Coronary artery (tissue), 2 donors: ENCODE measurements around the gene RNF115.
A peak's percentile ranks its signal among the peaks of the same experiment; 100 is the strongest.

ENCODE experiments used
- DNase-seq: peaks from one replicate; pipeline ENCODE4 v3.0.0-alpha.2; 2017; ENCODE audit warnings: low spot score
- H3K27ac ChIP-seq, 2 donors: fragments of 200-600 bp; sonication (generic); one replicate each; pipeline ENCODE4 v1.5.1; 2016 to 2019
- H3K4me3 ChIP-seq: fragments of 200-600 bp; sonication (generic); 2 replicates; pipeline ENCODE4 v1.5.1; 2016; ENCODE audit warnings: mild to moderate bottlenecking, moderate library complexity
- TF ChIP-seq, protein P1 (sequence below): fragments of 200-600 bp; sonication (generic); IDR thresholded peaks from one replicate; pipeline ENCODE4 v1.5.1; 2019; ENCODE audit warnings: antibody characterized with exemption

Gene RNF115

DNA sequence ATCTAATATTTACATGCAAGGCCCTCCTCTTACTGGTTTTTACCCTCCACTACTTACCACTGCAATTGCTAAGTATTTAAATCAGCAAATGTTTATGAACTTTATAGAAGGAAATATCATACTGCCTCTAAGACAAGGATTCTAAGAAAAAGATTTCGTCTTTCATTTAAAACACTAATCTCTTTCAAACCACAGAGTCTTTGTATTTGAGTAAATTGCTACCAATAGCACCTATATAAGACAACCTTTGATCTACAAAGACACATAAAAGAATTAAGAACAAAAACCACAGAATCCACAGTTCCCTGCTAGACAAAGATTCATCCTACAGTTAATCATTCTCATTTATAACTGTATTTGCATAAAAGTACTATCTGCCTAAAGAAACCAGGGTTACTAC, 37.6 kb downstream of the RNF115 start:
- H3K27ac ChIP-seq, result no peak overlapping the region

DNA sequence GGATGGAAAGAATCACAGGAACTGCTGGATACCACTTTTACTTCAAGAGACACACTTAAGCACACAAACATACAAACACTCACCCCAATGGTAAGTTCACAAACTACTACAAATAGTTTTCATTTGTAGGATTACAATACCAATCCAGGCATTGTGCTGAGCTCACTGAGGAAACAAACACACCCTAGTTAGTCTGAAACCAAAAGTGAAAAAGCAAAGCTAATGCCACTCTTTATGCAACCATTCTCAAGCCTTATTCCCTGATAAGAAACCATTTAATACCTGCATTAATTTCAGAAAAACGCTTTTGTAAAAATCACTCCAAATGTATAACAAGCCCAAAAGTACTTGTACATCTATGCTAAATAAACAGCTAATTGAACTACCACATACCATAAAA, 38.3 kb downstream of the RNF115 start:
- TF ChIP-seq, protein P1, sequence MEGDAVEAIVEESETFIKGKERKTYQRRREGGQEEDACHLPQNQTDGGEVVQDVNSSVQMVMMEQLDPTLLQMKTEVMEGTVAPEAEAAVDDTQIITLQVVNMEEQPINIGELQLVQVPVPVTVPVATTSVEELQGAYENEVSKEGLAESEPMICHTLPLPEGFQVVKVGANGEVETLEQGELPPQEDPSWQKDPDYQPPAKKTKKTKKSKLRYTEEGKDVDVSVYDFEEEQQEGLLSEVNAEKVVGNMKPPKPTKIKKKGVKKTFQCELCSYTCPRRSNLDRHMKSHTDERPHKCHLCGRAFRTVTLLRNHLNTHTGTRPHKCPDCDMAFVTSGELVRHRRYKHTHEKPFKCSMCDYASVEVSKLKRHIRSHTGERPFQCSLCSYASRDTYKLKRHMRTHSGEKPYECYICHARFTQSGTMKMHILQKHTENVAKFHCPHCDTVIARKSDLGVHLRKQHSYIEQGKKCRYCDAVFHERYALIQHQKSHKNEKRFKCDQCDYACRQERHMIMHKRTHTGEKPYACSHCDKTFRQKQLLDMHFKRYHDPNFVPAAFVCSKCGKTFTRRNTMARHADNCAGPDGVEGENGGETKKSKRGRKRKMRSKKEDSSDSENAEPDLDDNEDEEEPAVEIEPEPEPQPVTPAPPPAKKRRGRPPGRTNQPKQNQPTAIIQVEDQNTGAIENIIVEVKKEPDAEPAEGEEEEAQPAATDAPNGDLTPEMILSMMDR, result no peak
- H3K4me3 ChIP-seq, result no peak overlapping the region
- peak overlapping the region; percentile 31 to 88 for H3K27ac ChIP-seq
- no peak for DNase-seq

More for the DNA sequence above, 37.6 kb downstream of the RNF115 start:
- TF ChIP-seq, protein P1, result no peak
- H3K4me3 ChIP-seq, result no peak overlapping the region
- no peak for DNase-seq

DNA sequence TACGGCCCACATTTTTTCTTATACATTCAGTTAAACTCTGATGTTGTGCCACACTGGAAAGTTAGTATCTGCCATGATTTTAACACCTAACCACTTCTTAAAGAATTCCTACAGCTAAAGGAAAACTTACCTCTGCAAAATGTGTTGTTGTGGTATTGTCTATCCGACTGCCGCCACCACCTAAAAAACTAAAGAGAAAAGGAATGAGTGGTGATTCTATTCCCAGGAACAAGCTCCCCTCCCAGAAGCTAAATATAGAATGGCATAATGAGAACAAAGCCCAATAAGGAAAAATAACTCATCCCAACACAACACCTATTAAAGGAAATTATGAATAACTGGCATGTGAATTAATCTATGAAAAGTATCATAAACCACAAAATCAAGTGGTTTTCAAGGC, 39.5 kb downstream of the RNF115 start:
- Histone ChIP-seq H3K4me3 (peak overlapping the region; percentile 59), H3K27ac (peak overlapping the region; percentile 69 to 88)
- DNase-seq, result no peak
- TF ChIP-seq, protein P1, result no peak

DNA sequence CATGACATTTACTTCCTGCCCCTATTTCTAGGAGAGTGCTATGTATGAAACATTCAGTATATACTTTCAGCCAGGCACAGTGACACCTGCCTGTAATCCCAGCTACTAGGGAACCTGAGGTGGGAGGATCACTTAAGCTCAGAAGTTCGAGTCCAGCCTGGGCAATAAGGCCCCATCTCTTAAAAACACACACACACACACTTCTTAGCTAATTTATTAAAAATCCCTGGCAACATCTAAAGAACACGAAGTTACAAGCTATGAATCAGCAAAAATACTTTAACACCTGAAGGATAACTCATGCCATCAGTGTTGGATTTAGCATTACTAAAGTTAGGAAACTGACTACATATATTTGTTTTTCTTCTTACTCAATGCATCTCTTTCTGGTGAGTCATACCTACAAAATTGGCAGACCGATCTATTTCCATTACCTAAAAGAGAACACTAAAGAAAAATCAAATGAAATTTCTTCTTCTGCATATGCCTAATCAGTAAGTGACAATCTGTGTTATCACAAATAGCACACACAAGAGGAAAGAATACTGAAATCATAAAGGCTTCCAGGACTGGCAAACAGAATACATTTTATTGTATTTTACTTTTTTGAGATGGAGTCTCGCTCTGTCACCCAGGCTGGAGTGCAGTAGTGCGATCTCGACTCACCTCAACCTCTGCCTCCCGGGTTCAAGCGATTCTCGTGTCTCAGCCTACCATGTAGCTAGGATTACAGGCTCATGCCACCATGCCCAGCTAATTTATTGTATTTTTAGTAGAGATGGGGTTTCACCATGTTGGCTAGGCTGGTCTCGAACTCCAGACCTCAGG, 41.4 kb downstream of the RNF115 start:
- peak overlapping the region; percentile 59 for H3K4me3 ChIP-seq
- no peak for DNase-seq
- TF ChIP-seq, protein P1, result no peak
- H3K27ac ChIP-seq, result peak overlapping the region; percentile 87 to 88

DNA sequence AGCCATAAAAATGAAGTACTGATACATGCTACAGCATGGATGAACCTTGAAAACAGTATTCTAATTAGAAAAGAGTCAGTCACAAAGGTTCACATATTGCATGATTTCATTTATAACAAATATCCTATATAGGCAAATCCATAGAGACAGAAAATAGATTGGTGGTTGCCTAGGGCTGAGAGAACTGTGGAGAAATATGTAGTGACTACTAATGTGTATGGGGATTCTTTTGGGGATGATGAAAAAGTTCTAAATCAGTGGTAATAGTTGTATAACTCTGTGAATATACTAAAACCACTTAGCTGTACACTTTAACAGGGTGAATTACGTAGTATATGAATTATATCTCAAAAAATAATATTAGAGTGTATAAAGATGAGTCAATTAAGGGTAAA, 45.8 kb downstream of the RNF115 start:
- TF ChIP-seq, protein P1, result no peak
- Histone ChIP-seq H3K27ac (peak overlapping the region in 1 of 2 donors; percentile 34), H3K4me3 (no peak overlapping the region)
- DNase-seq, result no peak

DNA sequence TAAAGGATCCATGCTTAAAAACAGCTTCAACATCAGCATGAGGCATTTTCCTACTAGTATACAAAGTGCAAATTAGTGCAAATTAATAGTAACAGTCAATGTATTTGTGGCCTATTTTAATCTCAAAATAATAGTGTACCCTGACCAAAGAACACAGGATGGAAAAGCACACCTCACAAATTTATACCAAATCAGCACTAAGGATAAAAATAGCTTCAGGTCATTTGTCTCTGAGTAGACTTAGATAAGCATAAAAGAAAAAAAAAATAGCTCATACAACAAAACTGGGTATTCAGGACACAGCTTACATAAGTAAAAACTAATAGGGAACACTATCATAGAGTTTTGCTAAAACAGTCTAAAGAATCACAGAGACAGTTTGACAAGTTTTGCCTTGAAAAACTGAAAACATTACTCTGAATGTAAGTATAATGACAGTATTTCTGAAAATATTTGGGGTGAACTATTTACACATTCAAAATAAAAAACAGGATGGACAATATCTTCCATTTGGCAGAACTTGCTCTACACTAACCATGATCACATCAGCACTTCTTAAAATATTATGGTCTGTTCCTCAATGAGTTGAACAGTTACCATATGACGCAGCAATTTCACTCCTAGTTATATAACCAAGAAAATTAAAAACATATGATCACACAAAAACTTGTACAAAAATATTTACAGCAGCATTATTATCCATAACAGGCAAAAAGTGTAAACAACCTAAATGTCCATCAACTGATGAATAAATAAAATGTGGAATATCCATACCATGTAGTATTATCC, 46.3 kb downstream of the RNF115 start:
- no peak for DNase-seq
- Histone ChIP-seq H3K4me3 (no peak overlapping the region), H3K27ac (peak overlapping the region in 1 of 2 donors; percentile 34)
- TF ChIP-seq, protein P1, result no peak
